Stomach (tissue), 4 donors: ENCODE measurements around the gene PEX13.

Experiments
- EP300 ChIP-seq: sonication (generic); formaldehyde crosslinking; IDR thresholded peaks from one replicate; pipeline ENCODE4 v1.6.1; 2017; ENCODE audit warnings: antibody characterized with exemption
- POLR2A ChIP-seq, 4 donors: fragments of 450-650 bp; IDR thresholded peaks; one replicate each; pipeline ENCODE4 v1.6.1; 2016; ENCODE audit warnings: antibody characterized with exemption in 4 of 4, control low read depth in 2 of 4, mild to moderate bottlenecking in 1 of 4, moderate library complexity in 1 of 4
- POLR2AphosphoS5 ChIP-seq, 3 donors: sonication (generic); formaldehyde crosslinking; IDR thresholded peaks; one replicate each; pipeline ENCODE4 v1.6.1; 2016; ENCODE audit warnings: antibody characterized with exemption in 3 of 3
- TF ChIP-seq, protein P1 (sequence below), 7 experiments: fragments of 450-650 bp in 4 of 7; fragments of 200-600 bp in 3 of 7; sonication (generic) in 3 of 7; IDR thresholded peaks; one replicate each; pipeline ENCODE4 v1.5.1; 2016 to 2019; ENCODE audit warnings: antibody characterized with exemption in 7 of 7, control low read depth in 2 of 7, mild to moderate bottlenecking in 1 of 7

DNA sequence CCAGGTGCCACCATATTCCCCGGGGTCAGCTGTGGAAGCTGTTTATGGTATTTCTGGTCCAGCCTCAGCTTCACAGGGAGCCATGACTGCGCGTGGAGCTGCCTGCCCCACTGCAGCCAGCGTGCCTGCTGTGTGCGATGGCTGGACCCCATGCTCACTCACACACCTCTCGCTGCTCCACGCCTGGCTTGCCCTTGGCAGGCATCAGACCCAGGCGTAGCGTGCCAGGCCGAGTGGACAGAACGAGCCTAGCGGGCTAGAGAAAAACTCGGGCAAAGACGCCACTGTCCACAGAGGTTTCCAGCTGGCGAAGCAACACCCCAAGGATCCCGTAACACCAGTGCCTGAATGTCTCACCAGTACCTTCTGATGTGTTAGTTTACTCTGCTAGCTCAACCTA, 42.9 kb upstream of the PEX13 start:
- TF ChIP-seq, protein P1, sequence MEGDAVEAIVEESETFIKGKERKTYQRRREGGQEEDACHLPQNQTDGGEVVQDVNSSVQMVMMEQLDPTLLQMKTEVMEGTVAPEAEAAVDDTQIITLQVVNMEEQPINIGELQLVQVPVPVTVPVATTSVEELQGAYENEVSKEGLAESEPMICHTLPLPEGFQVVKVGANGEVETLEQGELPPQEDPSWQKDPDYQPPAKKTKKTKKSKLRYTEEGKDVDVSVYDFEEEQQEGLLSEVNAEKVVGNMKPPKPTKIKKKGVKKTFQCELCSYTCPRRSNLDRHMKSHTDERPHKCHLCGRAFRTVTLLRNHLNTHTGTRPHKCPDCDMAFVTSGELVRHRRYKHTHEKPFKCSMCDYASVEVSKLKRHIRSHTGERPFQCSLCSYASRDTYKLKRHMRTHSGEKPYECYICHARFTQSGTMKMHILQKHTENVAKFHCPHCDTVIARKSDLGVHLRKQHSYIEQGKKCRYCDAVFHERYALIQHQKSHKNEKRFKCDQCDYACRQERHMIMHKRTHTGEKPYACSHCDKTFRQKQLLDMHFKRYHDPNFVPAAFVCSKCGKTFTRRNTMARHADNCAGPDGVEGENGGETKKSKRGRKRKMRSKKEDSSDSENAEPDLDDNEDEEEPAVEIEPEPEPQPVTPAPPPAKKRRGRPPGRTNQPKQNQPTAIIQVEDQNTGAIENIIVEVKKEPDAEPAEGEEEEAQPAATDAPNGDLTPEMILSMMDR (IDR thresholded peaks at IDR 0.05), result no peak
- TF ChIP-seq POLR2AphosphoS5 (IDR thresholded peaks at IDR 0.05) (no peak), EP300 (no peak), POLR2A (IDR thresholded peaks at IDR 0.05) (no peak)
